Measurements from ENCODE around the gene DGKI.

- no peak for TF ChIP-seq ZNF274 (IDR thresholded peaks at IDR 0.05; ENCODE audit: low read depth, low read length)
- TF ChIP-seq SUZ12 (IDR thresholded peaks at IDR 0.05; ENCODE audit: extremely low read depth, insufficient read depth, insufficient read length), result no peak
These were observed 178.4 kb downstream of the DGKI start for GRCh38 chr7:137668404-137668803.

Data from NT2/D1 (cell line).